Measurements from ENCODE around the gene PDE2A.

Gene PDE2A

GRCh38 chr11:72634472-72635095, 39.6 kb downstream of the PDE2A start:
- no peak for DNase-seq (ENCODE audit: low read depth)

GRCh38 chr11:72634016-72634415, 40.2 kb downstream of the PDE2A start:
- DNase-seq (ENCODE audit: low read depth): no peak

- DNase-seq (ENCODE audit: low read depth): no peak
These were observed 41.2 kb downstream of the PDE2A start for GRCh38 chr11:72633068-72633467.

GRCh38 chr11:72631806-72632731, 42.2 kb downstream of the PDE2A start:
- DNase-seq (ENCODE audit: low read depth): no peak

GRCh38 chr11:72630104-72630852, 43.9 kb downstream of the PDE2A start:
- DNase-seq (ENCODE audit: low read depth): no peak

GRCh38 chr11:72629266-72629665, 45.0 kb downstream of the PDE2A start:
- no peak for DNase-seq (ENCODE audit: low read depth)

GRCh38 chr11:72627594-72628281, 46.5 kb downstream of the PDE2A start:
- no peak for DNase-seq (ENCODE audit: low read depth)

- no peak for DNase-seq (ENCODE audit: low read depth)
These were observed 47.7 kb downstream of the PDE2A start for GRCh38 chr11:72626414-72626936.

GRCh38 chr11:72625691-72626413, 48.4 kb downstream of the PDE2A start:
- DNase-seq (ENCODE audit: low read depth): no peak

- DNase-seq (ENCODE audit: low read depth): no peak
These were observed 49.6 kb downstream of the PDE2A start for GRCh38 chr11:72624496-72625201.

- no peak for DNase-seq (ENCODE audit: low read depth)
These were observed 51.2 kb downstream of the PDE2A start for GRCh38 chr11:72623052-72623451.

- DNase-seq (ENCODE audit: low read depth): no peak
These were observed 53.1 kb downstream of the PDE2A start for GRCh38 chr11:72621008-72621610.

- no peak for DNase-seq (ENCODE audit: low read depth)
These were observed 55.4 kb downstream of the PDE2A start for GRCh38 chr11:72618803-72619202.

GRCh38 chr11:72617080-72617762, 57.0 kb downstream of the PDE2A start:
- DNase-seq (ENCODE audit: low read depth): no peak

GRCh38 chr11:72616655-72617054, 57.6 kb downstream of the PDE2A start:
- no peak for DNase-seq (ENCODE audit: low read depth)

GRCh38 chr11:72615329-72615728, 58.9 kb downstream of the PDE2A start:
- DNase-seq (ENCODE audit: low read depth): no peak

- no peak for DNase-seq (ENCODE audit: low read depth)
These were observed 59.8 kb downstream of the PDE2A start for GRCh38 chr11:72614381-72614780.

- DNase-seq (ENCODE audit: low read depth): no peak
These were observed 60.2 kb downstream of the PDE2A start for GRCh38 chr11:72613977-72614376.

GRCh38 chr11:72613450-72613849, 60.8 kb downstream of the PDE2A start:
- DNase-seq (ENCODE audit: low read depth): no peak

All from stimulated activated CD8-positive, alpha-beta memory T cell treated with anti-CD3 and anti-CD28 coated beads, Interleukin-15, amount 100 ng/mL, for 24 hours (primary cell).